H9 (cell line): ENCODE results near the gene ECHS1. TPM values are rescaled to one million over a fixed set of nuclear protein-coding genes. Genes with fewer than 3 reads are reported as not detected.

Experiments used
- DNase-seq: peaks from one replicate; pipeline ENCODE4 v3.0.0-alpha.2; 2017
- H2AFZ ChIP-seq: one replicate; pipeline ENCODE4 v1.6.1; 2013; ENCODE audit warnings: mild to moderate bottlenecking, low read length, control low read depth, moderate library complexity
- H2AK5ac ChIP-seq: 2 replicates; pipeline ENCODE4 v1.6.1; 2013; ENCODE audit warnings: low read length, control low read depth, mixed read lengths; ENCODE audit not compliant: insufficient read length
- H2BK120ac ChIP-seq: one replicate; pipeline ENCODE4 v1.6.1; 2013; ENCODE audit warnings: low read depth, mild to moderate bottlenecking, low read length, control low read depth, inconsistent platforms; ENCODE audit not compliant: poor library complexity, severe bottlenecking
- H2BK12ac ChIP-seq: 2 replicates; pipeline ENCODE4 v1.6.1; 2013; ENCODE audit warnings: low read length, control low read depth, mixed read lengths, low read depth; ENCODE audit not compliant: insufficient read length
- H2BK15ac ChIP-seq: 2 replicates; pipeline ENCODE4 v1.6.1; 2013; ENCODE audit warnings: low read depth, low read length, control low read depth
- H2BK20ac ChIP-seq: one replicate; pipeline ENCODE4 v1.6.1; 2013; ENCODE audit warnings: low read depth, mild to moderate bottlenecking, low read length, control low read depth, inconsistent platforms; ENCODE audit not compliant: poor library complexity, severe bottlenecking
- H2BK5ac ChIP-seq: 2 replicates; pipeline ENCODE4 v1.6.1; 2013; ENCODE audit warnings: low read length, control low read depth, mixed read lengths; ENCODE audit not compliant: insufficient read length
- H3K14ac ChIP-seq: 2 replicates; pipeline ENCODE4 v1.6.1; 2013; ENCODE audit warnings: low read length, control low read depth; ENCODE audit not compliant: insufficient read depth
- H3K18ac ChIP-seq: 2 replicates; pipeline ENCODE4 v1.6.1; 2013; ENCODE audit warnings: low read depth, mild to moderate bottlenecking, mixed read lengths, low read length, control low read depth; ENCODE audit not compliant: insufficient read length
- H3K23ac ChIP-seq: 2 replicates; pipeline ENCODE4 v1.6.1; 2013; ENCODE audit warnings: low read length, control low read depth, mixed read lengths, low read depth; ENCODE audit not compliant: insufficient read length
- H3K23me2 ChIP-seq: 2 replicates; pipeline ENCODE4 v1.6.1; 2013; ENCODE audit warnings: low read depth, mild to moderate bottlenecking, mixed read lengths, low read length, control low read depth; ENCODE audit not compliant: insufficient read length, poor library complexity, severe bottlenecking
- H3K27ac ChIP-seq: 2 replicates; pipeline ENCODE4 v1.5.1; 2013; ENCODE audit warnings: low read length, control low read depth, mixed read lengths, low read depth; ENCODE audit not compliant: insufficient read length
- H3K27me3 ChIP-seq: 2 replicates; pipeline ENCODE4 v1.6.1; 2013; ENCODE audit warnings: low read length, control low read depth, inconsistent platforms; ENCODE audit not compliant: insufficient read depth
- H3K4ac ChIP-seq: 2 replicates; pipeline ENCODE4 v1.6.1; 2013; ENCODE audit warnings: low read depth, mild to moderate bottlenecking, control low read depth, inconsistent platforms, low read length, moderate library complexity
- H3K4me1 ChIP-seq: 2 replicates; pipeline ENCODE4 v1.6.1; 2013; ENCODE audit warnings: low read length, control low read depth, inconsistent platforms; ENCODE audit not compliant: insufficient read depth
- H3K4me2 ChIP-seq: 2 replicates; pipeline ENCODE4 v1.6.1; 2013; ENCODE audit warnings: low read length, control low read depth, mixed read lengths; ENCODE audit not compliant: insufficient read length, insufficient read depth
- H3K56ac ChIP-seq: 2 replicates; pipeline ENCODE4 v1.6.1; 2013; ENCODE audit warnings: low read depth, mild to moderate bottlenecking, mixed read lengths, low read length, control low read depth; ENCODE audit not compliant: insufficient read length
- H3K79me1 ChIP-seq: 2 replicates; pipeline ENCODE4 v1.6.1; 2013; ENCODE audit warnings: low read depth, mild to moderate bottlenecking, moderate library complexity, low read length, control low read depth, inconsistent platforms; ENCODE audit not compliant: insufficient read depth, poor library complexity, severe bottlenecking
- H3K79me2 ChIP-seq: 2 replicates; pipeline ENCODE4 v1.6.1; 2013; ENCODE audit warnings: low read length, control low read depth, inconsistent platforms; ENCODE audit not compliant: insufficient read depth
- H3K9ac ChIP-seq: 2 replicates; pipeline ENCODE4 v1.6.1; 2013; ENCODE audit warnings: low read length, control low read depth, mixed read lengths; ENCODE audit not compliant: insufficient read length; ENCODE audit errors: extremely low read depth
- H3K9me3 ChIP-seq: one replicate; pipeline ENCODE4 v1.6.1; 2013; ENCODE audit warnings: low read depth, low read length, inconsistent platforms; ENCODE audit not compliant: control insufficient read depth
- H3T11ph ChIP-seq: one replicate; pipeline ENCODE4 v1.6.1; 2013; ENCODE audit warnings: mild to moderate bottlenecking, low read length, control low read depth, inconsistent platforms
- H4K20me1 ChIP-seq: one replicate; pipeline ENCODE4 v1.6.1; 2013; ENCODE audit not compliant: control insufficient read depth, insufficient read length, insufficient read depth
- H4K5ac ChIP-seq: 2 replicates; pipeline ENCODE4 v1.6.1; 2013; ENCODE audit warnings: low read depth, mild to moderate bottlenecking, mixed read lengths, low read length, control low read depth; ENCODE audit not compliant: insufficient read length
- H4K8ac ChIP-seq: replicated peaks from 2 replicates; pipeline ENCODE4 v1.6.1; 2013; ENCODE audit warnings: low read length, control low read depth, mixed read lengths, low read depth; ENCODE audit not compliant: insufficient read length
- H4K91ac ChIP-seq: 2 replicates; pipeline ENCODE4 v1.6.1; 2013; ENCODE audit warnings: low read depth, mild to moderate bottlenecking, moderate library complexity, mixed read lengths, low read length, control low read depth; ENCODE audit not compliant: insufficient read length
- H3K27ac Mint-ChIP-seq, 3 experiments: 2 replicates in 2 of 3; 3 replicates in 1 of 3; pipeline ENCODE4 v1.8.0; 2020 to 2021; ENCODE audit warnings: mixed read lengths in 3 of 3, mild to moderate bottlenecking in 1 of 3, moderate library complexity in 1 of 3
- H3K27me3 Mint-ChIP-seq: 2 replicates; pipeline ENCODE4 v1.8.0; 2021; ENCODE audit warnings: low read depth, mild to moderate bottlenecking, moderate library complexity, mixed read lengths
- H3K36me3 Mint-ChIP-seq, 3 experiments: 2 replicates in 2 of 3; 3 replicates in 1 of 3; pipeline ENCODE4 v1.8.0; 2020 to 2021; ENCODE audit warnings: low read depth in 3 of 3, mixed read lengths in 3 of 3; ENCODE audit not compliant: insufficient read depth in 1 of 3
- H3K4me1 Mint-ChIP-seq, 2 experiments: 2 replicates each; pipeline ENCODE4 v1.8.0; 2020; ENCODE audit warnings: mixed read lengths in 2 of 2
- H3K4me3 Mint-ChIP-seq, 2 experiments: 2 replicates in 1 of 2; 3 replicates in 1 of 2; pipeline ENCODE4 v1.8.0; 2020 to 2021; ENCODE audit warnings: mild to moderate bottlenecking in 2 of 2, mixed read lengths in 2 of 2, moderate library complexity in 1 of 2
- H3K9me3 Mint-ChIP-seq, 2 experiments: 2 replicates in 1 of 2; 3 replicates in 1 of 2; pipeline ENCODE4 v1.8.0; 2020; ENCODE audit warnings: mild to moderate bottlenecking in 2 of 2, mixed read lengths in 2 of 2, moderate library complexity in 1 of 2
- WGBS: extraction: QIAGEN DNeasy Blood & Tissue Kit; methylation state at CpG from one replicate; pipeline ENCODE4 v1.1.7; 2013; ENCODE audit warnings: missing lambda C conversion rate, low lambda C conversion rate, mixed read lengths; ENCODE audit not compliant: insufficient read length; ENCODE audit errors: extremely low coverage; 5-methylcytosine and 5-hydroxymethylcytosine counted together
- total RNA-seq: library from RNA; stranded (reverse); gene quantifications from 2 replicates; pipeline ENCODE4 v1.2.1, GENCODE V29; 2021
- TF ChIP-seq, protein P1 (sequence below): fragments of 200-600 bp; sonication (generic); conservative IDR thresholded peaks from 3 replicates; pipeline ENCODE4 v1.8.0; 2021; ENCODE audit warnings: antibody characterized with exemption, mild to moderate bottlenecking

ECHS1 gene
- total RNA-seq, 1 experiment from 2014 or later = 94.1 TPM

DNA sequence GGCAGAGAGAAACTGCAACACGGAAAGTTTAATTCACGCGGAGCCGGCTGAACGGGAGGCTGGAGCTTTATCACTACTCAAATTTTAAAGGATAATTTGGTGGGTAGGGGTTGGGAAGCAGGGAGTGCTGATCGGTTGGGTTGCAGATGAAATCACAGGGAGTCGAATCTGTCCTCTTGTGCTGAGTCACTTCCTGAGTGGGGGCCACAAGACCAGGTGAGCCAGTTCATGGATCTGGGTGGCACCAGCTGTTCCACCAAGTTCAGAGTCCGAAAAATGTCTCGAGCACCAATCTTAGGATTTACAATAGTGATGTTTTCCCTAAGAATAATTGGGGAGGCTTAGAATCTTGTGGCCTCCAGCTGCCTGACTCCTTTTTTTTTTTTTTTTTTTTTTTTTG is 29.6 kb downstream of the ECHS1 start:
- Histone ChIP-seq H3K27ac (no peak overlapping the region), H4K5ac (no peak overlapping the region), H3K4me2 (no peak overlapping the region), H3K79me1 (no peaks in the 10 kb centered on the region), H3K23ac (no peak overlapping the region), H2BK5ac (no peak overlapping the region), H3K9ac (no peak overlapping the region), H2BK20ac (no peak overlapping the region), H3K79me2 (no peaks in the 10 kb centered on the region), H3K18ac (no peak overlapping the region), H3K56ac (no peak overlapping the region), H4K91ac (no peak overlapping the region), H3K9me3 (no peaks in the 10 kb centered on the region), H2BK15ac (no peak overlapping the region), H3K4me1 (peaks cover 2% of the 10 kb centered on the region; the same call in 1 of the 2 replicates), H4K8ac (no peak overlapping the region), H2AK5ac (no peak overlapping the region), H3K27me3 (no peaks in the 10 kb centered on the region; the same call in 1 of the 2 replicates), H3K23me2 (no peaks in the 10 kb centered on the region), H3K4ac (no peak overlapping the region), H3K14ac (no peak overlapping the region), H3T11ph (no peak overlapping the region), H2BK12ac (no peak overlapping the region), H4K20me1 (no peaks in the 10 kb centered on the region), H2AFZ (no peak overlapping the region), H2BK120ac (no peak overlapping the region)
- H3K27me3 Mint-ChIP-seq = peaks cover 21% of the 10 kb centered on the region
- TF ChIP-seq, protein P1, sequence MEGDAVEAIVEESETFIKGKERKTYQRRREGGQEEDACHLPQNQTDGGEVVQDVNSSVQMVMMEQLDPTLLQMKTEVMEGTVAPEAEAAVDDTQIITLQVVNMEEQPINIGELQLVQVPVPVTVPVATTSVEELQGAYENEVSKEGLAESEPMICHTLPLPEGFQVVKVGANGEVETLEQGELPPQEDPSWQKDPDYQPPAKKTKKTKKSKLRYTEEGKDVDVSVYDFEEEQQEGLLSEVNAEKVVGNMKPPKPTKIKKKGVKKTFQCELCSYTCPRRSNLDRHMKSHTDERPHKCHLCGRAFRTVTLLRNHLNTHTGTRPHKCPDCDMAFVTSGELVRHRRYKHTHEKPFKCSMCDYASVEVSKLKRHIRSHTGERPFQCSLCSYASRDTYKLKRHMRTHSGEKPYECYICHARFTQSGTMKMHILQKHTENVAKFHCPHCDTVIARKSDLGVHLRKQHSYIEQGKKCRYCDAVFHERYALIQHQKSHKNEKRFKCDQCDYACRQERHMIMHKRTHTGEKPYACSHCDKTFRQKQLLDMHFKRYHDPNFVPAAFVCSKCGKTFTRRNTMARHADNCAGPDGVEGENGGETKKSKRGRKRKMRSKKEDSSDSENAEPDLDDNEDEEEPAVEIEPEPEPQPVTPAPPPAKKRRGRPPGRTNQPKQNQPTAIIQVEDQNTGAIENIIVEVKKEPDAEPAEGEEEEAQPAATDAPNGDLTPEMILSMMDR = no peak
- H3K9me3 Mint-ChIP-seq = no peaks in the 10 kb centered on the region; a peak in 1 of 5 replicates
- peaks cover 10 to 24% of the 10 kb centered on the region in 2 experiments for H3K4me1 Mint-ChIP-seq
- no peaks in the 10 kb centered on the region; a peak in 1 of 7 replicates for H3K36me3 Mint-ChIP-seq
- H3K27ac Mint-ChIP-seq = 0 out of 7 replicates have a peak overlapping the region, but pooled peaks of 1 of the 3 experiments have one; percentile 12
- no peak overlapping the region for H3K4me3 Mint-ChIP-seq
- DNase-seq = no peak
- no CpG with 5 or more reads among the region's 9 CpGs for WGBS
